ENCODE results near the gene MRPL54. TPM values are rescaled to one million over a fixed set of nuclear protein-coding genes. Genes with fewer than 3 reads are reported as not detected.
"Not testable (repeated sequence)": the region's sequence is repeated elsewhere in the genome, so short reads cannot be mapped to it uniquely, and the experiment has no call there.

The MRPL54 gene
- total RNA-seq, 1 donor from 2014 or later = 73.8 TPM

- DNase-seq (ENCODE audit: missing footprints) (no peak), ATAC-seq (no peak)
- intact Hi-C loops (cut with DNase I) = loop anchor here (5.0 to 10.0 kb wide), 3 partner anchors 60 to 225 kb away; partner anchors contain the start of gene EEF2
Observed at GRCh38 chr19:3762130-3762473, 380 bp upstream of the MRPL54 start.

- ATAC-seq (no peak), DNase-seq (ENCODE audit: missing footprints) (no peak)
- intact Hi-C loops (cut with DNase I) = loop anchor here (10.0 kb wide), 1 partner anchor 200 kb away; no protein-coding TSS in a partner anchor
Observed at GRCh38 chr19:3765121-3765520, 2.6 kb downstream of the MRPL54 start.

GRCh38 chr19:3765757-3766156 lies 3.3 kb downstream of the MRPL54 start:
- intact Hi-C loops (cut with DNase I) = loop anchor here (10.0 kb wide), 1 partner anchor 199 kb away; no protein-coding TSS in a partner anchor
- not testable (repeated sequence) for DNase-seq (ENCODE audit: missing footprints); ATAC-seq

GRCh38 chr19:3766520-3766919 lies 4.0 kb downstream of the MRPL54 start:
- ATAC-seq (no peak), DNase-seq (ENCODE audit: missing footprints) (peak; percentile 22)
- intact Hi-C loops (cut with DNase I) = loop anchor here (10.0 kb wide), 1 partner anchor 198 kb away; no protein-coding TSS in a partner anchor

- ATAC-seq (no peak), DNase-seq (ENCODE audit: missing footprints) (peak; percentile 60)
- intact Hi-C loops (cut with DNase I) = loop anchor here (10.0 kb wide), 1 partner anchor 198 kb away; no protein-coding TSS in a partner anchor
Observed at GRCh38 chr19:3767050-3767449, 4.6 kb downstream of the MRPL54 start.

GRCh38 chr19:3768015-3768747 lies 5.7 kb downstream of the MRPL54 start:
- intact Hi-C loops (cut with DNase I) = loop anchor here (10.0 kb wide), 1 partner anchor 197 kb away; no protein-coding TSS in a partner anchor
- DNase-seq (ENCODE audit: missing footprints) = peak; percentile 53
- ATAC-seq = no peak

GRCh38 chr19:3768748-3769099 lies 6.2 kb downstream of the MRPL54 start:
- ATAC-seq (no peak), DNase-seq (ENCODE audit: missing footprints) (no peak)
- intact Hi-C loops (cut with DNase I) = loop anchor here (10.0 kb wide), 1 partner anchor 196 kb away; no protein-coding TSS in a partner anchor

- DNase-seq (ENCODE audit: missing footprints) = no peak
- no peak for ATAC-seq
- intact Hi-C loops (cut with DNase I) = loop anchor here (10.0 kb wide), 1 partner anchor 195 kb away; no protein-coding TSS in a partner anchor
Observed at GRCh38 chr19:3769494-3769893, 7.0 kb downstream of the MRPL54 start.

GRCh38 chr19:3770136-3770999 lies 7.9 kb downstream of the MRPL54 start:
- intact Hi-C loops (cut with DNase I) = no loop called here
- ATAC-seq (no peak), DNase-seq (ENCODE audit: missing footprints) (no peak)

GRCh38 chr19:3771000-3771905 lies 8.8 kb downstream of the MRPL54 start:
- intact Hi-C loops (cut with DNase I) = no loop called here
- no peak for ATAC-seq
- no peak for DNase-seq (ENCODE audit: missing footprints)

GRCh38 chr19:3771906-3772455 lies 9.5 kb downstream of the MRPL54 start, which contains the start of gene RAX2:
TSS of gene RAX2 (minus strand) at chr19:3772228. CDS start at chr19:3771742, 486 bp downstream.
- intact Hi-C loops (cut with DNase I) = no loop called here
- DNase-seq (ENCODE audit: missing footprints) = no peak
- ATAC-seq = no peak

- DNase-seq (ENCODE audit: missing footprints) (no peak), ATAC-seq (no peak)
- intact Hi-C loops (cut with DNase I) = no loop called here
Observed at GRCh38 chr19:3773814-3774515, 11.5 kb downstream of the MRPL54 start.

- DNase-seq (ENCODE audit: missing footprints) (no peak), ATAC-seq (no peak)
- intact Hi-C loops (cut with DNase I) = no loop called here
Observed at GRCh38 chr19:3774621-3775373, 12.3 kb downstream of the MRPL54 start.

- intact Hi-C loops (cut with DNase I) = no loop called here
- no peak for ATAC-seq
- DNase-seq (ENCODE audit: missing footprints) = no peak
Observed at GRCh38 chr19:3775374-3775711, 12.9 kb downstream of the MRPL54 start.

GRCh38 chr19:3775831-3776230 lies 13.3 kb downstream of the MRPL54 start:
- DNase-seq (ENCODE audit: missing footprints) = no peak
- intact Hi-C loops (cut with DNase I) = no loop called here
- no peak for ATAC-seq

GRCh38 chr19:3776479-3777040 lies 14.1 kb downstream of the MRPL54 start:
- intact Hi-C loops (cut with DNase I) = no loop called here
- no peak for ATAC-seq
- no peak for DNase-seq (ENCODE audit: missing footprints)

Measured in Right ventricle myocardium inferior (tissue), 1 donor.